Hepatocyte (in vitro differentiated cells): ENCODE measurements around the gene CDH22. TPM values are rescaled to one million over a fixed set of nuclear protein-coding genes. Genes with fewer than 3 reads are reported as not detected.

ENCODE experiments used
- DNase-seq: peaks from one replicate; pipeline ENCODE4 v3.0.0-alpha.2; 2016; ENCODE audit warnings: low spot score
- H2AFZ ChIP-seq: fragments of 200-600 bp; sonication (generic); 2 replicates; pipeline ENCODE4 v1.6.0; 2016; ENCODE audit warnings: antibody characterized with exemption, mild to moderate bottlenecking
- H3K27ac ChIP-seq: fragments of 200-600 bp; sonication (generic); 2 replicates; pipeline ENCODE4 v1.5.1; 2016; ENCODE audit warnings: mild to moderate bottlenecking
- H3K27me3 ChIP-seq: fragments of 200-600 bp; sonication (generic); 2 replicates; pipeline ENCODE4 v1.6.1; 2016
- H3K36me3 ChIP-seq: fragments of 200-600 bp; sonication (generic); replicated peaks from 2 replicates; pipeline ENCODE4 v1.5.1; 2016; ENCODE audit warnings: low read depth; ENCODE audit not compliant: insufficient read depth
- H3K4me1 ChIP-seq: fragments of 200-600 bp; sonication (generic); 2 replicates; pipeline ENCODE4 v1.5.1; 2016; ENCODE audit warnings: mild to moderate bottlenecking, moderate library complexity; ENCODE audit not compliant: insufficient read depth
- H3K4me2 ChIP-seq: fragments of 200-600 bp; sonication (generic); 2 replicates; pipeline ENCODE4 v1.6.0; 2016
- H3K4me3 ChIP-seq: fragments of 200-600 bp; sonication (generic); 2 replicates; pipeline ENCODE4 v1.5.1; 2016; ENCODE audit warnings: mild to moderate bottlenecking
- H3K79me2 ChIP-seq: fragments of 200-600 bp; sonication (generic); 2 replicates; pipeline ENCODE4 v1.6.0; 2017; ENCODE audit warnings: mild to moderate bottlenecking
- H3K9me2 ChIP-seq: fragments of 200-600 bp; sonication (generic); replicated peaks from 2 replicates; pipeline ENCODE4 v1.6.0; 2017; ENCODE audit warnings: mild to moderate bottlenecking; ENCODE audit not compliant: insufficient read depth
- H3K9me3 ChIP-seq: fragments of 200-600 bp; sonication (generic); 2 replicates; pipeline ENCODE4 v1.5.1; 2016; ENCODE audit warnings: low read depth, mild to moderate bottlenecking
- H4K20me1 ChIP-seq: fragments of 200-600 bp; sonication (generic); 2 replicates; pipeline ENCODE4 v1.6.0; 2016; ENCODE audit warnings: mild to moderate bottlenecking; ENCODE audit not compliant: insufficient read depth, poor library complexity, severe bottlenecking
- CTCF ChIP-seq: fragments of 200-600 bp; sonication (generic); IDR thresholded peaks from 2 replicates; pipeline ENCODE4 v1.5.1; 2016; ENCODE audit warnings: antibody characterized with exemption, mild to moderate bottlenecking; ENCODE audit not compliant: poor library complexity
- EZH2 ChIP-seq: fragments of 200-600 bp; sonication (generic); IDR thresholded peaks from 2 replicates; pipeline ENCODE4 v1.6.1; 2016; ENCODE audit warnings: antibody characterized with exemption, mild to moderate bottlenecking, borderline replicate concordance
- EZH2phosphoT487 ChIP-seq: fragments of 200-600 bp; sonication (generic); IDR thresholded peaks from one replicate; pipeline ENCODE4 v1.6.1; 2018; ENCODE audit warnings: antibody characterized with exemption, mild to moderate bottlenecking, low read depth, moderate library complexity; ENCODE audit not compliant: unreplicated experiment, severe bottlenecking
- WGBS: methylation state at CpG from one replicate; pipeline ENCODE4 v1.1.6; 2016; ENCODE audit warnings: low lambda C conversion rate; ENCODE audit errors: missing lambda C conversion rate; 5-methylcytosine and 5-hydroxymethylcytosine counted together
- polyA plus RNA-seq: library from polyadenylated mRNA; unstranded; fragments of >200 nt; fragmentation: Nextera tagmentation; extraction: Ambion mirVana; gene quantifications from 2 replicates; pipeline ENCODE4 v1.2.1, GENCODE V29; 2016
- total RNA-seq: library from RNA; depleted of rRNA; stranded (reverse); fragments of >200 nt; gene quantifications from 2 replicates; pipeline ENCODE4 v1.2.3, GENCODE V29; 2014

CDH22 gene
- total and polyA plus RNA-seq, 2 experiments from 2014 or later, result not detected

GRCh38 chr20:46159101-46159897, 149.0 kb downstream of the CDH22 start:
- Histone ChIP-seq H3K4me2 (no peak overlapping the region), H3K36me3 (no peaks in the 10 kb centered on the region), H3K4me3 (no peak overlapping the region), H3K79me2 (no peaks in the 10 kb centered on the region), H4K20me1 (no peaks in the 10 kb centered on the region), H3K27me3 (peaks cover 34% of the 10 kb centered on the region), H3K9me3 (no peaks in the 10 kb centered on the region), H3K9me2 (no peaks in the 10 kb centered on the region), H2AFZ (no peak overlapping the region), H3K4me1 (no peaks in the 10 kb centered on the region), H3K27ac (no peak overlapping the region)
- no peak for TF ChIP-seq EZH2
- TF ChIP-seq EZH2phosphoT487, result no peak
- no peak for TF ChIP-seq CTCF
- DNase-seq, result no peak
- 70% methylated on average over 7 of the region's 7 CpGs for WGBS

GRCh38 chr20:46158476-46158987, 149.8 kb downstream of the CDH22 start:
- TF ChIP-seq EZH2 (no peak), CTCF (no peak), EZH2phosphoT487 (no peak)
- no peak overlapping the region for H3K4me2 ChIP-seq
- WGBS, result 42% methylated on average over 5 of the region's 5 CpGs
- H3K79me2 ChIP-seq, result no peaks in the 10 kb centered on the region
- H3K27me3 ChIP-seq, result peaks cover 34% of the 10 kb centered on the region
- H2AFZ ChIP-seq, result no peak overlapping the region
- no peaks in the 10 kb centered on the region for H4K20me1 ChIP-seq
- H3K9me2 ChIP-seq, result no peaks in the 10 kb centered on the region
- no peaks in the 10 kb centered on the region for H3K4me1 ChIP-seq
- H3K9me3 ChIP-seq, result no peaks in the 10 kb centered on the region
- no peak overlapping the region for H3K27ac ChIP-seq
- DNase-seq, result no peak
- H3K4me3 ChIP-seq, result no peak overlapping the region
- no peaks in the 10 kb centered on the region for H3K36me3 ChIP-seq

GRCh38 chr20:46157625-46158024, 150.7 kb downstream of the CDH22 start:
- TF ChIP-seq EZH2phosphoT487 (no peak), EZH2 (no peak), CTCF (no peak)
- H3K27ac ChIP-seq, result no peak overlapping the region
- no peaks in the 10 kb centered on the region for H3K79me2 ChIP-seq
- no peaks in the 10 kb centered on the region for H4K20me1 ChIP-seq
- no peaks in the 10 kb centered on the region for H3K4me1 ChIP-seq
- WGBS, result 76% methylated on average over 7 of the region's 7 CpGs
- no peak overlapping the region for H3K4me3 ChIP-seq
- H3K27me3 ChIP-seq, result peaks cover 27% of the 10 kb centered on the region
- no peaks in the 10 kb centered on the region for H3K9me2 ChIP-seq
- H3K4me2 ChIP-seq, result no peak overlapping the region
- no peaks in the 10 kb centered on the region for H3K36me3 ChIP-seq
- no peak for DNase-seq
- no peak overlapping the region for H2AFZ ChIP-seq
- no peaks in the 10 kb centered on the region for H3K9me3 ChIP-seq
